GM12878 (cell line): Measurements from ENCODE around the gene FBN3. TPM values are rescaled to one million over a fixed set of nuclear protein-coding genes. Genes with fewer than 3 reads are reported as not detected.

Source experiments
- ATAC-seq: fragments of 200-7000 bp; cut with Tn5 transposase; 3 replicates; pipeline ENCODE4 v1.9.1; 2020; ENCODE audit warnings: mild to moderate bottlenecking, moderate library complexity
- BruUV-seq: library from RNA; stranded (reverse); fragments of 400-500 nt; replicated peaks from 2 replicates; lab custom pipeline; 2021; lab: Mats Ljungman, UMichigan
- CTCF ChIA-PET: fragments of 300-600 bp; sonication (Branson Sonifier 250); formaldehyde crosslinking; extraction: SDS; loops from one replicate; lab custom pipeline; 2021; ENCODE audit warnings: inconsistent platforms; lab: Yijun Ruan, JAX
- POLR2A ChIA-PET: fragments of 350-600 bp; formaldehyde crosslinking; extraction: SDS; loops from one replicate; lab custom pipeline; 2021; ENCODE audit warnings: inconsistent platforms; lab: Charles Lee
- RAD21 ChIA-PET: fragments of 300-600 bp; sonication (Branson Sonifier 250); formaldehyde crosslinking; loops from one replicate; lab custom pipeline; 2023; ENCODE audit warnings: antibody characterized with exemption; ENCODE audit not compliant: unreplicated experiment; lab: Charles Lee
- SMC1A ChIA-PET: fragments of 300-600 bp; sonication (Branson Sonifier 250); formaldehyde crosslinking; loops from one replicate; lab custom pipeline; 2023; ENCODE audit not compliant: unreplicated experiment, uncharacterized antibody; lab: Charles Lee
- DNase-seq: peaks from one replicate; pipeline ENCODE4 v3.0.0-alpha.2; 2011; ENCODE audit warnings: low read depth, low spot score
- FAIRE-seq: peaks from 3 replicates; lab custom pipeline; 2011; peaks lifted over from hg19 to GRCh38; lab: Jason Lieb, UNC
- H2AFZ ChIP-seq: 2 replicates; pipeline ENCODE4 v1.6.0; 2011; ENCODE audit warnings: low read depth, low read length, control low read depth; ENCODE audit not compliant: control insufficient read depth
- H3K27ac ChIP-seq: 2 replicates; pipeline ENCODE4 v1.5.1; 2011; ENCODE audit warnings: control low read depth; ENCODE audit not compliant: control insufficient read depth, insufficient read depth
- H3K27me3 ChIP-seq, 2 experiments: replicated peaks in 1 of 2; 2 replicates each; pipeline versions ENCODE4 v1.6.0 to v1.6.1; 2011; ENCODE audit warnings: low read length in 1 of 2; ENCODE audit not compliant: control insufficient read depth in 2 of 2, insufficient read depth in 2 of 2
- H3K36me3 ChIP-seq, 2 experiments: 2 replicates each; pipeline ENCODE4 v1.5.1; 2011; ENCODE audit warnings: low read length in 1 of 2; ENCODE audit not compliant: control insufficient read depth in 2 of 2, insufficient read depth in 2 of 2
- H3K4me1 ChIP-seq: 2 replicates; pipeline ENCODE4 v1.6.1; 2011; ENCODE audit warnings: mild to moderate bottlenecking, low read length, moderate library complexity, mixed read lengths; ENCODE audit not compliant: control insufficient read depth, insufficient read depth
- H3K4me2 ChIP-seq: 2 replicates; pipeline ENCODE4 v1.6.0; 2011; ENCODE audit warnings: control low read depth; ENCODE audit not compliant: control insufficient read depth, insufficient read depth
- H3K4me3 ChIP-seq: fragments of 200-600 bp; sonication (generic); 2 replicates; pipeline ENCODE4 v1.5.1; 2016
- H3K79me2 ChIP-seq: 2 replicates; pipeline ENCODE4 v1.6.0; 2011; ENCODE audit warnings: low read length; ENCODE audit not compliant: control insufficient read depth, insufficient read depth
- H3K9ac ChIP-seq: 2 replicates; pipeline ENCODE4 v1.8.0; 2011; ENCODE audit warnings: low read length, control low read depth, mixed read lengths; ENCODE audit not compliant: control insufficient read depth, insufficient read depth
- H3K9me3 ChIP-seq: replicated peaks from 3 replicates; pipeline ENCODE4 v1.5.1; 2011; ENCODE audit warnings: mild to moderate bottlenecking, low read length; ENCODE audit not compliant: control insufficient read depth, insufficient read depth
- H4K20me1 ChIP-seq: 2 replicates; pipeline ENCODE4 v1.6.0; 2011; ENCODE audit not compliant: control insufficient read depth, insufficient read depth
- E2F4 ChIP-seq: IDR thresholded peaks from 2 replicates; pipeline ENCODE4 v1.6.1; 2012; ENCODE audit warnings: low read depth, low read length, improper control_type of control experiment
- HDAC6 ChIP-seq: fragments of 200-600 bp; sonication (generic); IDR thresholded peaks from one replicate; pipeline ENCODE4 v1.8.0; 2017; ENCODE audit warnings: antibody characterized with exemption; ENCODE audit not compliant: unreplicated experiment
- HSF1 ChIP-seq: fragments of 150-350 bp; IDR thresholded peaks from 2 replicates; pipeline ENCODE4 v1.6.1; 2014; ENCODE audit warnings: mild to moderate bottlenecking, low read depth, low read length
- MTA3 ChIP-seq: IDR thresholded peaks from 2 replicates; pipeline ENCODE4 v1.6.1; 2012; ENCODE audit warnings: low read length, inconsistent platforms, borderline replicate concordance
- MYC ChIP-seq: IDR thresholded peaks from 2 replicates; pipeline ENCODE4 v1.6.1; 2011; ENCODE audit warnings: mild to moderate bottlenecking, low read length, moderate library complexity, inconsistent platforms; ENCODE audit not compliant: insufficient read depth, insufficient replicate concordance, insufficient read length, severe bottlenecking
- SIX5 ChIP-seq: IDR thresholded peaks from 2 replicates; pipeline ENCODE4 v1.6.1; 2011; ENCODE audit warnings: mild to moderate bottlenecking, low read depth, low read length, moderate library complexity; ENCODE audit not compliant: severe bottlenecking
- WGBS: methylation state at CpG from one replicate; pipeline ENCODE4 v1.1.6; 2016; ENCODE audit warnings: low lambda C conversion rate; ENCODE audit not compliant: insufficient replicate concordance, insufficient coverage; ENCODE audit errors: missing lambda C conversion rate; 5-methylcytosine and 5-hydroxymethylcytosine counted together
- in situ Hi-C: fragments of 300-500 bp; cut with MboI; formaldehyde crosslinking; loops from 9 replicates; pipeline ENCODE4 v1.14.3; 2018; ENCODE audit warnings: mixed read lengths
- intact Hi-C: fragments of 100-400 bp; cut with micrococcal nuclease; formaldehyde crosslinking; loops from one replicate; pipeline ENCODE4 v1.14.2; 2022; ENCODE audit not compliant: unreplicated experiment
- polyA plus RNA-seq, 11 experiments: library from polyadenylated mRNA; depleted of rRNA in 4 of 11; unstranded in 6 of 11; stranded (reverse) in 5 of 11; fragments of >200 nt; fragmentation: Nextera tagmentation in 4 of 11; fragmentation: Illumina TruSeq in 1 of 11; extraction: Ambion mirVana in 4 of 11; extraction: Trizol in 1 of 11; gene quantifications; 1 replicate in 1 of 11; 2 replicates in 10 of 11; pipeline versions ENCODE4 v1.2.1 to v1.2.3, GENCODE V29; 2011 to 2016; ENCODE audit warnings: inconsistent platforms in 2 of 11, missing spikeins in 2 of 11, low read depth in 1 of 11
- total RNA-seq, 4 experiments: library from RNA; depleted of rRNA in 3 of 4; stranded (reverse); fragments of >200 nt in 3 of 4; fragmentation: Illumina TruSeq in 1 of 4; extraction: Trizol in 1 of 4; gene quantifications; 2 replicates each; pipeline versions ENCODE4 v1.2.1 to v1.2.3, GENCODE V29; 2013 to 2021

Gene FBN3
- total and polyA plus RNA-seq, 10 of the 15 experiments (the other 5 are each of a cell fraction or from before 2014, with no cell fraction given), result 0.05 TPM; not detected in 9

GRCh38 chr19:8085598-8086408 lies 63.6 kb downstream of the FBN3 start:
- H3K79me2 ChIP-seq, result no peaks in the 10 kb centered on the region
- H4K20me1 ChIP-seq, result no peaks in the 10 kb centered on the region
- BruUV-seq, result no TSS peak
- H3K4me3 ChIP-seq, result no peak overlapping the region
- POLR2A ChIA-PET, result no interaction called here
- ATAC-seq (no peak), DNase-seq (no peak), FAIRE-seq (no peak)
- RAD21 ChIA-PET, result no interaction called here
- H3K27me3 ChIP-seq, result no peaks in the 10 kb centered on the region
- H3K4me2 ChIP-seq, result no peak overlapping the region
- CTCF ChIA-PET, result no interaction called here
- no peaks in the 10 kb centered on the region for H3K4me1 ChIP-seq
- no peaks in the 10 kb centered on the region for H3K36me3 ChIP-seq
- H2AFZ ChIP-seq, result no peak overlapping the region
- no peak for TF ChIP-seq SIX5
- TF ChIP-seq MYC, result no peak
- TF ChIP-seq E2F4, result no peak
- no peak for TF ChIP-seq HDAC6
- no peak for TF ChIP-seq MTA3
- no peak for TF ChIP-seq HSF1
- in situ Hi-C loops (no loop called here), intact Hi-C loops (no loop called here)
- no peak overlapping the region for H3K9ac ChIP-seq
- no peak overlapping the region for H3K27ac ChIP-seq
- no peaks in the 10 kb centered on the region; the same call in 1 of the 3 replicates for H3K9me3 ChIP-seq
- SMC1A ChIA-PET, result no interaction called here
- 66% methylated on average over 16 of the region's 20 CpGs for WGBS
